IMR-90 (cell line): ENCODE data around the gene PDIA3. TPM values are rescaled to one million over a fixed set of nuclear protein-coding genes. Genes with fewer than 3 reads are reported as not detected.
A peak's percentile ranks its signal among the peaks of the same experiment; 100 is the strongest.

Experiments
- ATAC-seq: fragments of 200-7000 bp; cut with Tn5 transposase; 2 replicates; pipeline ENCODE4 v1.9.1; 2020; ENCODE audit warnings: low read depth, mild to moderate bottlenecking, moderate library complexity
- BruUV-seq: library from RNA; stranded (reverse); fragments of 400-500 nt; replicated peaks from 2 replicates; lab custom pipeline; 2021; lab: Mats Ljungman, UMichigan
- CTCF ChIA-PET: fragments of 300-600 bp; formaldehyde crosslinking; extraction: SDS; loops from one replicate; lab custom pipeline; 2021; ENCODE audit warnings: antibody characterized with exemption; lab: Yijun Ruan, JAX
- POLR2A ChIA-PET: fragments of 300-600 bp; sonication (Branson Sonifier 250); formaldehyde crosslinking; loops from one replicate; lab custom pipeline; 2022; ENCODE audit warnings: antibody characterized with exemption; ENCODE audit not compliant: unreplicated experiment; lab: Charles Lee
- DNase-seq: peaks from one replicate; pipeline ENCODE4 v3.0.0; 2013
- H2AFZ ChIP-seq: replicated peaks from 2 replicates; pipeline ENCODE3; 2013; ENCODE audit warnings: low read length, mild to moderate bottlenecking; ENCODE audit not compliant: poor library complexity
- H2AK5ac ChIP-seq: 2 replicates; pipeline ENCODE4 v1.6.1; 2013; ENCODE audit warnings: low read depth, low read length, inconsistent platforms
- H2AK9ac ChIP-seq: replicated peaks from 2 replicates; pipeline ENCODE3; 2013; ENCODE audit warnings: mild to moderate bottlenecking, low read depth, low read length, moderate library complexity; ENCODE audit not compliant: poor library complexity
- H2BK120ac ChIP-seq: 2 replicates; pipeline ENCODE4 v1.6.1; 2013; ENCODE audit warnings: low read depth, low read length, inconsistent platforms
- H2BK15ac ChIP-seq: 3 replicates; pipeline ENCODE4 v1.6.1; 2013; ENCODE audit warnings: low read depth, low read length, inconsistent platforms
- H2BK20ac ChIP-seq: 2 replicates; pipeline ENCODE4 v1.6.1; 2013; ENCODE audit warnings: low read depth, mild to moderate bottlenecking, inconsistent platforms, low read length, moderate library complexity
- H2BK5ac ChIP-seq: 2 replicates; pipeline ENCODE4 v1.6.1; 2013; ENCODE audit warnings: mild to moderate bottlenecking, low read depth, low read length, inconsistent platforms; ENCODE audit not compliant: poor library complexity, severe bottlenecking
- H3K14ac ChIP-seq: replicated peaks from 2 replicates; pipeline ENCODE4 v1.6.1; 2013; ENCODE audit warnings: low read depth, low read length, inconsistent platforms
- H3K18ac ChIP-seq: 2 replicates; pipeline ENCODE4 v1.6.1; 2013; ENCODE audit warnings: low read depth, low read length, control low read depth
- H3K23ac ChIP-seq: 2 replicates; pipeline ENCODE4 v1.6.1; 2013; ENCODE audit warnings: low read depth, low read length, inconsistent platforms
- H3K27ac ChIP-seq: 2 replicates; pipeline ENCODE4 v1.5.1; 2013; ENCODE audit warnings: mild to moderate bottlenecking, control low read depth, low read length; ENCODE audit not compliant: insufficient read depth
- H3K27me3 ChIP-seq: 2 replicates; pipeline ENCODE4 v1.6.1; 2013; ENCODE audit warnings: low read length; ENCODE audit not compliant: control insufficient read depth, insufficient read depth
- H3K36me3 ChIP-seq: 2 replicates; pipeline ENCODE4 v1.6.1; 2013; ENCODE audit warnings: low read length, mixed read lengths; ENCODE audit not compliant: control insufficient read depth, insufficient read depth
- H3K4ac ChIP-seq: 2 replicates; pipeline ENCODE4 v1.6.1; 2013; ENCODE audit warnings: low read depth, low read length, inconsistent platforms
- H3K4me1 ChIP-seq: 2 replicates; pipeline ENCODE4 v1.6.1; 2013; ENCODE audit warnings: low read length, mixed read lengths; ENCODE audit not compliant: control insufficient read depth, insufficient read depth
- H3K4me2 ChIP-seq: 2 replicates; pipeline ENCODE4 v1.6.1; 2013; ENCODE audit warnings: low read depth, mild to moderate bottlenecking, control low read depth, low read length, moderate library complexity
- H3K4me3 ChIP-seq: 2 replicates; pipeline ENCODE4 v1.5.1; 2013; ENCODE audit warnings: low read depth, mild to moderate bottlenecking, control low read depth, low read length, moderate library complexity; ENCODE audit not compliant: insufficient read depth
- H3K56ac ChIP-seq: 2 replicates; pipeline ENCODE4 v1.6.1; 2013; ENCODE audit warnings: low read length, inconsistent platforms; ENCODE audit not compliant: insufficient read depth; ENCODE audit errors: extremely low read depth
- H3K79me1 ChIP-seq, 2 experiments: 2 replicates each; pipeline ENCODE4 v1.6.1; 2013; ENCODE audit warnings: low read length in 2 of 2, inconsistent platforms in 1 of 2, low read depth in 1 of 2
- H3K9ac ChIP-seq: 2 replicates; pipeline ENCODE4 v1.6.1; 2013; ENCODE audit warnings: low read depth, low read length, control low read depth
- H3K9me1 ChIP-seq: 2 replicates; pipeline ENCODE4 v1.6.1; 2013; ENCODE audit warnings: low read length, inconsistent platforms; ENCODE audit not compliant: insufficient read depth
- H3K9me3 ChIP-seq: 2 replicates; pipeline ENCODE4 v1.6.1; 2013; ENCODE audit warnings: low read length; ENCODE audit not compliant: control insufficient read depth, insufficient read depth
- H4K20me1 ChIP-seq: 2 replicates; pipeline ENCODE4 v1.6.1; 2013; ENCODE audit warnings: low read length, inconsistent platforms; ENCODE audit not compliant: insufficient read depth
- H4K5ac ChIP-seq: 2 replicates; pipeline ENCODE4 v1.6.1; 2013; ENCODE audit warnings: mild to moderate bottlenecking, low read depth, low read length, control low read depth
- H4K8ac ChIP-seq, 2 experiments: 2 replicates each; pipeline ENCODE4 v1.6.1; 2013; ENCODE audit warnings: low read depth in 2 of 2, low read length in 2 of 2, control low read depth in 1 of 2, inconsistent platforms in 1 of 2
- H4K91ac ChIP-seq: 2 replicates; pipeline ENCODE4 v1.6.1; 2013; ENCODE audit warnings: low read depth, low read length, inconsistent platforms; ENCODE audit not compliant: insufficient read depth
- MAFK ChIP-seq: IDR thresholded peaks from 2 replicates; pipeline ENCODE4 v1.6.1; 2012; ENCODE audit warnings: low read depth, low read length, improper control_type of control experiment
- MXI1 ChIP-seq: IDR thresholded peaks from 2 replicates; pipeline ENCODE4 v1.6.1; 2012; ENCODE audit warnings: low read depth, mild to moderate bottlenecking, low read length, moderate library complexity, borderline replicate concordance
- RAD21 ChIP-seq: IDR thresholded peaks from 2 replicates; pipeline ENCODE4 v1.6.1; 2012; ENCODE audit warnings: low read length, improper control_type of control experiment
- RCOR1 ChIP-seq: IDR thresholded peaks from 2 replicates; pipeline ENCODE4 v1.6.1; 2012; ENCODE audit warnings: mild to moderate bottlenecking, low read length, improper control_type of control experiment; ENCODE audit not compliant: insufficient replicate concordance
- RFX5 ChIP-seq: IDR thresholded peaks from 2 replicates; pipeline ENCODE4 v1.8.0; 2012; ENCODE audit warnings: low read depth, mild to moderate bottlenecking, low read length, moderate library complexity
- SMC3 ChIP-seq: fragments of 150-350 bp; IDR thresholded peaks from 2 replicates; pipeline ENCODE4 v1.6.1; 2016; ENCODE audit warnings: low read depth, mild to moderate bottlenecking, antibody characterized with exemption, low read length, moderate library complexity
- USF2 ChIP-seq: fragments of 150-350 bp; IDR thresholded peaks from 2 replicates; pipeline ENCODE4 v1.6.1; 2017; ENCODE audit warnings: mild to moderate bottlenecking, antibody characterized with exemption, low read length, low read depth
- WGBS, 2 experiments: methylation state at CpG; one replicate each; pipeline versions ENCODE4 v1.1.5 to v1.1.7; 2013; ENCODE audit warnings: missing lambda C conversion rate in 2 of 2; ENCODE audit not compliant: insufficient read length in 1 of 2; ENCODE audit errors: extremely low coverage in 2 of 2; 5-methylcytosine and 5-hydroxymethylcytosine counted together
- dilution Hi-C: fragments of 300-500 bp; cut with HindIII; formaldehyde crosslinking; loops from one replicate; pipeline ENCODE4 v1.14.3; 2018; ENCODE audit warnings: low sequenced_read_pairs; ENCODE audit not compliant: unreplicated experiment
- in situ Hi-C: fragments of 300-500 bp; cut with MboI; formaldehyde crosslinking; loops from 3 replicates; pipeline ENCODE4 v1.14.3; 2019; ENCODE audit warnings: low sequenced_read_pairs, inconsistent platforms, mixed read lengths
- intact Hi-C: fragments of 100-400 bp; cut with micrococcal nuclease; formaldehyde crosslinking; loops from 2 replicates; pipeline ENCODE4 v1.10.0; 2022
- polyA plus RNA-seq, 3 experiments: library from polyadenylated mRNA; depleted of rRNA; stranded (reverse); fragments of >200 nt; gene quantifications; 2 replicates each; pipeline ENCODE4 v1.2.3, GENCODE V29; 2012; ENCODE audit warnings: low replicate concordance in 1 of 3
- total RNA-seq: library from RNA; depleted of rRNA; stranded (reverse); fragments of >200 nt; gene quantifications from 2 replicates; pipeline ENCODE4 v1.2.3, GENCODE V29; 2012

PDIA3 gene
- total and polyA plus RNA-seq, 2 of the 4 experiments (the other 2 are of a cell fraction): 103 to 396 TPM

GRCh38 chr15:43762824-43763223 is 16.6 kb downstream of the PDIA3 start:
- H3K4me2 ChIP-seq: peak overlapping the region; percentile 74
- peaks cover 15 to 43% of the 10 kb centered on the region in 2 experiments for H3K79me1 ChIP-seq
- CTCF ChIA-PET: no interaction called here
- H4K5ac ChIP-seq: no peak overlapping the region
- no peak overlapping the region for H2BK15ac ChIP-seq
- H2AFZ ChIP-seq: no peak overlapping the region
- no peak overlapping the region for H3K4me3 ChIP-seq
- no peak overlapping the region for H2AK5ac ChIP-seq
- no peak overlapping the region for H3K56ac ChIP-seq
- peaks cover 44% of the 10 kb centered on the region for H3K36me3 ChIP-seq
- H3K23ac ChIP-seq: 0 out of 2 replicates have a peak overlapping the region, but pooled peaks have one; percentile 32
- POLR2A ChIA-PET: no interaction called here
- H4K20me1 ChIP-seq: peaks cover 30% of the 10 kb centered on the region
- ATAC-seq: peak; percentile 86
- no CpG with 5 or more reads among the region's 6 CpGs for WGBS, 2 experiments
- H3K14ac ChIP-seq: no peak overlapping the region; the same call in 1 of the 2 replicates
- H2BK120ac ChIP-seq: 0 out of 2 replicates have a peak overlapping the region, but pooled peaks have one; percentile 55
- peak; percentile 92 for DNase-seq
- H3K27ac ChIP-seq: peak overlapping the region; percentile 74; the same call in 1 of the 2 replicates
- in situ Hi-C loops (no loop called here), dilution Hi-C loops (no loop called here), intact Hi-C loops (loop anchor here (10.0 kb wide), 1 partner anchor 318 kb away; no protein-coding TSS in a partner anchor)
- BruUV-seq: no TSS peak
- H3K4ac ChIP-seq: peak overlapping the region; percentile 69; the same call in 1 of the 2 replicates
- H3K9ac ChIP-seq: no peak overlapping the region
- no peak overlapping the region for H3K18ac ChIP-seq
- TF ChIP-seq USF2 (no peak), MXI1 (no peak), RFX5 (no peak), RCOR1 (no peak), SMC3 (no peak), MAFK (peak; percentile 96), RAD21 (no peak)
- no peaks in the 10 kb centered on the region for H3K9me3 ChIP-seq
- no peak overlapping the region for H4K91ac ChIP-seq
- no peaks in the 10 kb centered on the region for H3K9me1 ChIP-seq
- peak overlapping the region; percentile 73 for H2BK5ac ChIP-seq
- H2BK20ac ChIP-seq: peak overlapping the region; percentile 29; the same call in 1 of the 2 replicates
- H2AK9ac ChIP-seq: no peak overlapping the region
- H3K27me3 ChIP-seq: no peaks in the 10 kb centered on the region
- 0 out of 4 replicates have a peak overlapping the region, but pooled peaks of 1 of the 2 experiments have one; percentile 31 for H4K8ac ChIP-seq
- H3K4me1 ChIP-seq: peaks cover 12% of the 10 kb centered on the region
